Activated CD4-positive, alpha-beta T cell treated with anti-CD3 and anti-CD28 coated beads for 4 hours (primary cell): ENCODE measurements around the gene OTUD4.
A peak's percentile ranks its signal among the peaks of the same experiment; 100 is the strongest.

ENCODE experiments used
- DNase-seq, 2 donors: peaks; one replicate each; pipeline ENCODE4 v3.0.0-alpha.2; 2020

The OTUD4 gene

GRCh38 chr4:145125396-145125795 lies 55.0 kb downstream of the OTUD4 start:
- no peak for DNase-seq

- no peak for DNase-seq
Observed at GRCh38 chr4:145108128-145108527, 72.3 kb downstream of the OTUD4 start.

DNA sequence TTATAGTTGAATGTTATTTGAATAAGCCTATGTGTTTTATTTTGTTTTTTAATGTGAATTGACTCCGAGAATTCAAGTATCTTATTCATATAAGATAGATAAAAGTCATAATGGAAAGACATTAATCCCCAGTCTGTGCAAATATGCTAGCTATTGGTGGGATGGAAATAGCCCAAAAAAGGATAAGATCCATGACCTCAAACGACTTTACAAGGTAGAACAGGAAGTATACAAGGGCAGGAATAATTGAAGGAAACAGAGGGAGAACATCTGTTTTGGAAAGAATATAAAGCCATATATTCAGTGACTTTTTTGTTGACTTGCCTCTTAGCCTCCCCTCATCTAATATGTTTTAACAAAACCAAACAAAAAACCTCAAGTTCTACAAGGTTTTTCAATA lies 73.3 kb downstream of the OTUD4 start:
- DNase-seq, result no peak

DNA sequence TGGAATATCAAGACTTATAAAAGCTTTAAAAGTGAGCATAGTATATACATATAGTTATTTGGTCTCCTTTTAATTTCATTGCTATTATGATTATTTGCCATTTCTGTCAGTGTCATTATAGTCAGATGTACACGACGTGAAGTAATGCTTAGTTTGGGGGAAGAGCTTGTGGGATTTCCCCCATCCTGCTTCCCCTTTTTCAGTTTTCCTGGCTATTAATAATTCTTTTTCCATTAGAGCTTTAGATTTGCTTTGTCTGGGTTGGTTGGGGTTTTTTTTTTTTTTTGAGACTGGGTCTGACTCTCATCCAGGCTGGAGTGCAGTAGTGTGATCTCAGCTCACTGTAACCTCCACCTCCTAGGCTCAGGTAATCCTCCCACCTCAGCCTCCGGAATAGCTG lies 76.9 kb downstream of the OTUD4 start:
- no peak for DNase-seq

DNA sequence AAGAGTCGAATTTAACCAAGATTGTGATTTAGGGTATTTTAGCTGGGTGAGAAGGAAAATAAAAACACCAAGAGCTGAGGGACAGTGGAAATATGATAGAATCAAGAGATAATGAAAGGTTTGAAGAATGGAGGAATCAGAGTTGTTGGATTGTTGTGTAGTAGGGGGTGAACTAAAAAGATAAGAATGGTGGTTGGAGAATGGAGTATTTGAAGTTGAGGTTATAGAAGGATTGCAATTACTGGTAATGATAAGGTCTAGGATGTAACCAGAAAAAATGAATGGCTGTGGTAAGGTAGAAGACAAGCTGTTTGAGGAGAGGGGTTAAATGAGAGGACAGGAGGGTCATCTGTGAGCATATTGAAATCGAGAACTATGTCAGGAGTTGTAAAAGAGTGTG lies 77.8 kb downstream of the OTUD4 start:
- DNase-seq, result no peak

GRCh38 chr4:145101091-145101490 lies 79.3 kb downstream of the OTUD4 start:
- no peak for DNase-seq

- DNase-seq, result no peak
Observed at GRCh38 chr4:145099653-145100052, 80.7 kb downstream of the OTUD4 start.

- DNase-seq, result peak; percentile 51 to 60
Observed at GRCh38 chr4:145098675-145099037, 81.7 kb downstream of the OTUD4 start.

DNA sequence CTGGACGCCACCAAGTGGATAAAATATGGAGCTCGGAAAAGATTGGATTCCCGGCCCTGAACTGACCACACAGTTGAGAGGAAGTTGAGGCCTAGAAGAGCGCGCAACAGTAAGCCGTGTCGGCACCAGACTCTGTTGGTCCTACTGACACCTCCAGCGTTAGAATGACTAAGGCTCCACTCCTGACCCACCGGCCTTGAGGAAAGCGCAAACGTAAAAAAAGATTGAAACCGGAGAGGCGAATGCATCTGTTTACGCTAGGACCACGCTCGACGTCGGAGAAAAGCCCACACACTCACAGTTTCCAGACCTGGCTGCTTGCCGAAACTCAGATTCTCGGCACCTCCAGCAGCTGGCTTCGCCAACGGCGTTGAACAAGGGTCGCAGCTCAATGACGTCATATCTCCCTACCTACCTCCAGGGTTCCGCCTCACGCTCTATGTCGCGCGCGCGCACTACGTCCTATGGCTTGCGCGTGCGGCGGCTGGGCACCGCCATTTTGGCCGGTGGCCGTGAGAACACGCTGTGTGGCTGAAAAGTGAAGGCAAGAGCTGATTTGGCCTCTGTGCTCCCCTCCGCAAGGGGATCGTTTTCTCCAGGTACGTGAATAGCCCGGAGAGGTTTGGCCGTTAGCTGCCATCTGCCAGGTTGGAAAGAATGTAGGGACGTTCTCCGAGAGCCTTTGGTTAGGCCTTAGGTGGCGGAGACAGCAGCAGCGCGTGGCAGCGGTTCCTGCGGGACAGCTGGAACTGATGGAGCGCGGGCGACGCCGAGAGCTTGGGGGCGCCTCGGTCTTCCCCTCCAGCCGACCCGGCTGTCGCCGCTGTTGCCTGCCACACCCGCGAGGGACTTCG lies 82.3 kb downstream of the OTUD4 start, which contains the start of the genes ABCE1 and ANAPC10:
Gene ABCE1 (plus strand): TSS at position 491 of the 854 bp plus-strand sequence. CDS start 6,102 bp downstream, outside the sequence.
Gene ANAPC10 (minus strand): TSS at position 376 of the 854 bp plus-strand sequence. CDS start 2,097 bp downstream, outside the sequence.
- DNase-seq, result peak; percentile 97 to 98

- DNase-seq, result peak in 1 of 2 donors; percentile 1
Observed at GRCh38 chr4:145097331-145097820, 83.0 kb downstream of the OTUD4 start.

- DNase-seq, result no peak
Observed at GRCh38 chr4:145093638-145094037, 86.8 kb downstream of the OTUD4 start.

- no peak for DNase-seq
Observed at GRCh38 chr4:145090380-145090779, 90.0 kb downstream of the OTUD4 start.

DNA sequence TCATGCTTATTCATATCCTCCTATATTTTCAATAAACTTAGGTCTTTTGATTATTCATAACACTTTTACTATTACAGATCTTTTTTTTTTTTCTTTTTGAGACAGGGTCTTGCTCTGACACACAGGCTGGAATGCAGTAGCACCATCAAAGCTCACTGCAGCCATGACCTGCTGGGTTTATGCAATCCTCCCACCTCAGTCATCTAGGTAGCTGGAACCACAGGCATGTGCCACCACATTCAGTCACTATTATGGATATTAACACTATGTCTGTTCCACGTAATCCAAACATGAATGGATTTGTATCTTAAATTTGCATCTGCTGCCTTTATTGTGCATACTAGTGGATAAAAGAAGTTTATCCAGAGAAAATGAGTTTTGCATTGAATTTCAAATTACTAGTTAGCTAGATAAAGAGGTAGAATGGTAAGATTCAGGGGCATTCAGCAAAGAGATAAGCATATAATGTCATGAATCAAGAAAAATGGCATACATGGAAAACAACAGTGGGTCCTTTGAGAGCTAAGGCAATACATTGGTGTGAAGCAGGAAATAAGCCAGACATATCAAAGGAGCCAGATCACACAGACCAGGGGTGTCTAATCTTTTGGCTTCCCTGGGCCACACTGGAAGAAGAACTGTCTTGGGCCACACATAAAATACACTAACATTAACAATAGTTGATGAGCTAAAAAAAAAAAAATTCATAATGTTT lies 96.3 kb downstream of the OTUD4 start:
- DNase-seq, result no peak
